Measurements from ENCODE around the gene RAP1GAP2. TPM values are rescaled to one million over a fixed set of nuclear protein-coding genes. Genes with fewer than 3 reads are reported as not detected.

Gene RAP1GAP2
- total RNA-seq, 3 donors from 2014 or later (not counting 1 experiment from before 2014, with no cell fraction given) = 274 to 418 (median 390) TPM

- 95% methylated on average over 6 of the region's 6 CpGs for WGBS (ENCODE audit: insufficient coverage)
- peaks cover 4% of the 10 kb centered on the region for H3K36me3 ChIP-seq (ENCODE audit: control insufficient read depth, insufficient read depth, low read length)
- ATAC-seq (no peak), DNase-seq (no peak)
- no peak overlapping the region for H3K4me3 ChIP-seq (ENCODE audit: low read length)
- H3K9me3 Mint-ChIP-seq = no peaks in the 10 kb centered on the region
- H3K27ac ChIP-seq (ENCODE audit: low read length) = no peak overlapping the region
- H3K36me3 Mint-ChIP-seq = no peaks in the 10 kb centered on the region
- no peaks in the 10 kb centered on the region for H3K27me3 Mint-ChIP-seq (ENCODE audit: low read depth in 2 of 2)
- intact Hi-C loops (cut with micrococcal nuclease) = no loop called here
- TF ChIP-seq, protein P1, sequence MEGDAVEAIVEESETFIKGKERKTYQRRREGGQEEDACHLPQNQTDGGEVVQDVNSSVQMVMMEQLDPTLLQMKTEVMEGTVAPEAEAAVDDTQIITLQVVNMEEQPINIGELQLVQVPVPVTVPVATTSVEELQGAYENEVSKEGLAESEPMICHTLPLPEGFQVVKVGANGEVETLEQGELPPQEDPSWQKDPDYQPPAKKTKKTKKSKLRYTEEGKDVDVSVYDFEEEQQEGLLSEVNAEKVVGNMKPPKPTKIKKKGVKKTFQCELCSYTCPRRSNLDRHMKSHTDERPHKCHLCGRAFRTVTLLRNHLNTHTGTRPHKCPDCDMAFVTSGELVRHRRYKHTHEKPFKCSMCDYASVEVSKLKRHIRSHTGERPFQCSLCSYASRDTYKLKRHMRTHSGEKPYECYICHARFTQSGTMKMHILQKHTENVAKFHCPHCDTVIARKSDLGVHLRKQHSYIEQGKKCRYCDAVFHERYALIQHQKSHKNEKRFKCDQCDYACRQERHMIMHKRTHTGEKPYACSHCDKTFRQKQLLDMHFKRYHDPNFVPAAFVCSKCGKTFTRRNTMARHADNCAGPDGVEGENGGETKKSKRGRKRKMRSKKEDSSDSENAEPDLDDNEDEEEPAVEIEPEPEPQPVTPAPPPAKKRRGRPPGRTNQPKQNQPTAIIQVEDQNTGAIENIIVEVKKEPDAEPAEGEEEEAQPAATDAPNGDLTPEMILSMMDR (IDR thresholded peaks at IDR 0.05) = no peak
- peak overlapping the region; percentile 43 to 72 for H3K27ac Mint-ChIP-seq
- H3K4me1 Mint-ChIP-seq = peaks cover 63 to 82% of the 10 kb centered on the region in 2 donors
- no peaks in the 10 kb centered on the region for H3K27me3 ChIP-seq (ENCODE audit: control insufficient read depth, insufficient read depth, low read length)
- peaks cover 41% of the 10 kb centered on the region for H3K4me1 ChIP-seq (ENCODE audit: control insufficient read depth, insufficient read depth, low read length)
- H3K9me3 ChIP-seq (ENCODE audit: control insufficient read depth, insufficient read depth, low read length) = no peaks in the 10 kb centered on the region
- no peak overlapping the region for H3K4me3 Mint-ChIP-seq
Measured at GRCh38 chr17:2876467-2876866, 80.2 kb downstream of the RAP1GAP2 start.

DNA sequence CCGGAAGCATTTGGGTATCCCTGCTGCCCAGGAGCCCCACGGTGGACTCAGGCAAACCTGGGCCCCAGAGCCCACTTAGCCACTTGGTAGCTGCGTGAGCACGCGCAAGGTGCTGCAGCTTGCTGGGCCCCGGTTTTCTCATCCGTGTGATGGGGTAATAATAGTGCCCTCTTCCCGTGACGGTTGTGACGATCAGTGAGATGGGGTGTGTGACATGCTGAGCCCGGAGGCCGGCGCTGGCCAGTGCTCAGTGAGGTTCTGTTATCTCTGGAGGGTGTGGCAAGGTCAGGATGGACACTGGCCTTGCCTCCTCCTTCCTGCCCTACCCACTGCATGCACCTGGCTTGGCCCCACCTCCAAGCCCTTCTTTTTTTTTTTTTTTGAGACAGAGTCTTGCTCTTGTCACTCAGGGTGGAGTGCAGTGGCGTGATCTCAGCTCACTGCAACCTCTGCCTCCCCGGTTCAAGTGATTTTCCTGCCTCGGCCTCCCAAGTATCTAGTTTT is 82.6 kb downstream of the RAP1GAP2 start:
- Mint-ChIP-seq H3K27me3 (ENCODE audit: low read depth in 2 of 2) (no peaks in the 10 kb centered on the region), H3K36me3 (no peaks in the 10 kb centered on the region), H3K4me3 (no peak overlapping the region), H3K9me3 (no peaks in the 10 kb centered on the region), H3K4me1 (peaks cover 72 to 91% of the 10 kb centered on the region in 2 donors), H3K27ac (peak overlapping the region; percentile 78 to 95)
- TF ChIP-seq, protein P1 (IDR thresholded peaks at IDR 0.05) = no peak
- H3K4me3 ChIP-seq (ENCODE audit: low read length) = no peak overlapping the region
- H3K9me3 ChIP-seq (ENCODE audit: control insufficient read depth, insufficient read depth, low read length) = no peaks in the 10 kb centered on the region
- H3K27me3 ChIP-seq (ENCODE audit: control insufficient read depth, insufficient read depth, low read length) = no peaks in the 10 kb centered on the region
- no peak for DNase-seq
- H3K4me1 ChIP-seq (ENCODE audit: control insufficient read depth, insufficient read depth, low read length) = peaks cover 46% of the 10 kb centered on the region
- 89% methylated on average over 15 of the region's 16 CpGs for WGBS (ENCODE audit: insufficient coverage)
- H3K36me3 ChIP-seq (ENCODE audit: control insufficient read depth, insufficient read depth, low read length) = peaks cover 4% of the 10 kb centered on the region
- ATAC-seq = no peak
- intact Hi-C loops (cut with micrococcal nuclease) = no loop called here
- no peak overlapping the region for H3K27ac ChIP-seq (ENCODE audit: low read length)

DNA sequence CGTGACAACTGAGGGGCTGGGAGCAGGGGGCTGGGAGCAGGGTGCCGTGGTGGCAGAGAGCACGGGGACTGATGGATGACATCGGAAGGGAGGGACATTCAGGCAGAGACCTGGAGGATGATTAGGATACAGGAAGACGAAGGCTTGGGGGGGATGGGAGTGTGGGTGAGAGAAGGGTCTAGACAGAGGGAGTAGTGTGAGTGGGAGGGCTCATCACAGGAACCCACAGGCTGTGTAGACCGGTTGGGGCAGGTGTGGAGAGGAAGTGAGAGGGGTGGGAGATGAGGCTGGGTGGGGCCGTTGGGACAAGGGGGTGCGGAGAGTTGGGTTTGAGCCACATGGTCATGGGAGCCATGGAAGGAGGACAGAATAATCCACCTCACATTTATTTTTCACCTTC is 83.8 kb downstream of the RAP1GAP2 start:
- intact Hi-C loops (cut with micrococcal nuclease) = loop anchor here (10.0 kb wide), 1 partner anchor 55 kb away; no protein-coding TSS in a partner anchor
- Histone ChIP-seq H3K36me3 (ENCODE audit: control insufficient read depth, insufficient read depth, low read length) (peaks cover 4% of the 10 kb centered on the region), H3K27me3 (ENCODE audit: control insufficient read depth, insufficient read depth, low read length) (no peaks in the 10 kb centered on the region), H3K4me1 (ENCODE audit: control insufficient read depth, insufficient read depth, low read length) (peaks cover 49% of the 10 kb centered on the region), H3K9me3 (ENCODE audit: control insufficient read depth, insufficient read depth, low read length) (no peaks in the 10 kb centered on the region), H3K4me3 (ENCODE audit: low read length) (no peak overlapping the region), H3K27ac (ENCODE audit: low read length) (peak overlapping the region; percentile 20)
- H3K9me3 Mint-ChIP-seq = no peaks in the 10 kb centered on the region
- H3K27me3 Mint-ChIP-seq (ENCODE audit: low read depth in 2 of 2) = no peaks in the 10 kb centered on the region
- TF ChIP-seq, protein P1 (IDR thresholded peaks at IDR 0.05) = no peak
- WGBS (ENCODE audit: insufficient coverage) = 65% methylated on average over 6 of the region's 8 CpGs
- DNase-seq (no peak), ATAC-seq (peak; percentile 43 to 68 (median 61))
- H3K4me3 Mint-ChIP-seq = peak overlapping the region; percentile 77
- H3K4me1 Mint-ChIP-seq = peaks cover 72 to 92% of the 10 kb centered on the region in 2 donors
- peak overlapping the region; percentile 78 to 95 for H3K27ac Mint-ChIP-seq
- H3K36me3 Mint-ChIP-seq = no peaks in the 10 kb centered on the region

DNA sequence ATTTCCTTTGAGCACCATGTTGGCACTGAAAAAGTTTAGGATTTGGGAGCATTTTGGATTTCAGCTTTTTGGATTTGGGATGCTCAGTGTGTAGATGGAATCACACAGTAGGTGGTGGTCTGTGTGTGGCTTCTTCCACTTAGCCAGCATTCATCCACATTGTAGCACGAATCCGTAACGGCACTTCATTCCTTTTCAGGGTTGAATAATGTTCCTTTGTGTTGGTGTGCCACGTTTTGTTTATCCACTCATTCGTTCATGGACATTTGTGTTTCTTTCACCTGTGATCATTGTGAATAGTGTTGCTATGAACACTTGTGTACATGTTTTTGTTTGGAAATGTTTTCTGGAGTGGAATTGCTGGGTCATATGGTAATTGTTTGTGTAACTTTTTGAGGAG is 85.1 kb downstream of the RAP1GAP2 start:
- H3K27me3 Mint-ChIP-seq (ENCODE audit: low read depth in 2 of 2) = no peaks in the 10 kb centered on the region
- H3K36me3 Mint-ChIP-seq = no peaks in the 10 kb centered on the region
- Histone ChIP-seq H3K4me3 (ENCODE audit: low read length) (no peak overlapping the region), H3K27me3 (ENCODE audit: control insufficient read depth, insufficient read depth, low read length) (no peaks in the 10 kb centered on the region), H3K27ac (ENCODE audit: low read length) (no peak overlapping the region), H3K36me3 (ENCODE audit: control insufficient read depth, insufficient read depth, low read length) (peaks cover 4% of the 10 kb centered on the region), H3K9me3 (ENCODE audit: control insufficient read depth, insufficient read depth, low read length) (no peaks in the 10 kb centered on the region), H3K4me1 (ENCODE audit: control insufficient read depth, insufficient read depth, low read length) (peaks cover 54% of the 10 kb centered on the region)
- intact Hi-C loops (cut with micrococcal nuclease) = loop anchor here (10.0 kb wide), 1 partner anchor 54 kb away; no protein-coding TSS in a partner anchor
- TF ChIP-seq, protein P1 (IDR thresholded peaks at IDR 0.05) = no peak
- peak overlapping the region; percentile 78 to 95 for H3K27ac Mint-ChIP-seq
- DNase-seq = no peak
- WGBS (ENCODE audit: insufficient coverage) = 88% methylated on average over 5 of the region's 5 CpGs
- H3K4me3 Mint-ChIP-seq = no peak overlapping the region
- H3K9me3 Mint-ChIP-seq = no peaks in the 10 kb centered on the region
- no peak for ATAC-seq
- peaks cover 63 to 89% of the 10 kb centered on the region in 2 donors for H3K4me1 Mint-ChIP-seq

Data from natural killer cell (primary cell).